ENCODE results near the gene RBPJL.
"Not testable (repeated sequence)": the region's sequence is repeated elsewhere in the genome, so short reads cannot be mapped to it uniquely, and the experiment has no call there.

RBPJL gene

GRCh38 chr20:45344168-45344860 is 37.7 kb downstream of the RBPJL start:
- no peak for DNase-seq

GRCh38 chr20:45345104-45345936 is 38.7 kb downstream of the RBPJL start:
- no peak for DNase-seq

- DNase-seq = no peak
Measured at GRCh38 chr20:45346291-45346718, 39.7 kb downstream of the RBPJL start.

- DNase-seq = no peak
Measured at GRCh38 chr20:45346851-45347250, 40.2 kb downstream of the RBPJL start.

- no peak for DNase-seq
Measured at GRCh38 chr20:45347297-45347935, 40.8 kb downstream of the RBPJL start.

GRCh38 chr20:45347936-45348778 is 41.5 kb downstream of the RBPJL start, which contains the start of gene SDC4:
Gene SDC4, minus strand, starts transcription at chr20:45348424. Its CDS starts 40 bp downstream, at chr20:45348384.
- peak; percentile 27 for DNase-seq

GRCh38 chr20:45350217-45350616 is 43.6 kb downstream of the RBPJL start:
- no peak for DNase-seq

GRCh38 chr20:45350795-45351194 is 44.2 kb downstream of the RBPJL start:
- not testable (repeated sequence) for DNase-seq

GRCh38 chr20:45352729-45353128 is 46.1 kb downstream of the RBPJL start:
- DNase-seq = no peak

- no peak for DNase-seq
Measured at GRCh38 chr20:45353746-45354145, 47.1 kb downstream of the RBPJL start.

- DNase-seq = no peak
Measured at GRCh38 chr20:45354423-45355208, 48.0 kb downstream of the RBPJL start.

- DNase-seq = no peak
Measured at GRCh38 chr20:45355209-45356084, 48.8 kb downstream of the RBPJL start.

- no peak for DNase-seq
Measured at GRCh38 chr20:45358282-45359068, 51.8 kb downstream of the RBPJL start.

- DNase-seq = no peak
Measured at GRCh38 chr20:45359069-45359405, 52.4 kb downstream of the RBPJL start.

- DNase-seq = no peak
Measured at GRCh38 chr20:45359406-45360148, 52.9 kb downstream of the RBPJL start.

- DNase-seq = no peak
Measured at GRCh38 chr20:45361793-45362192, 55.2 kb downstream of the RBPJL start.

GRCh38 chr20:45362804-45363610 is 56.4 kb downstream of the RBPJL start, which contains the start of gene SYS1:
Gene SYS1, plus strand, starts transcription at chr20:45363156. Its CDS starts 376 bp downstream, at chr20:45363532.
- peak; percentile 99 for DNase-seq
